H1 (cell line): ENCODE measurements around the gene PIGA. TPM values are rescaled to one million over a fixed set of nuclear protein-coding genes. Genes with fewer than 3 reads are reported as not detected.

Source experiments
- CTCF ChIA-PET: fragments of 300-600 bp; sonication (Branson Sonifier 250); formaldehyde crosslinking; loops from one replicate; lab custom pipeline; 2021; ENCODE audit not compliant: partially characterized antibody; lab: Charles Lee
- POLR2A ChIA-PET: fragments of 300-600 bp; sonication (Branson Sonifier 250); formaldehyde crosslinking; loops from one replicate; lab custom pipeline; 2021; ENCODE audit warnings: inconsistent platforms; ENCODE audit not compliant: partially characterized antibody; lab: Charles Lee
- DNase-seq, 2 experiments: peaks; one replicate each; pipeline versions ENCODE4 v3.0.0 to v3.0.0-alpha.2; 2010 to 2022; ENCODE audit warnings: low spot score in 2 of 2, low read depth in 1 of 2, mixed read lengths in 1 of 2
- FAIRE-seq: peaks from 2 replicates; lab custom pipeline; 2011; peaks lifted over from hg19 to GRCh38; lab: Jason Lieb, UNC
- H2AFZ ChIP-seq: 2 replicates; pipeline ENCODE4 v1.8.1; 2012; ENCODE audit warnings: low read length, inconsistent platforms
- H2AK5ac ChIP-seq: 2 replicates; pipeline ENCODE4 v1.6.1; 2013; ENCODE audit warnings: low read depth, low read length
- H2BK120ac ChIP-seq: replicated peaks from 2 replicates; pipeline ENCODE3; 2013; ENCODE audit warnings: low read depth, low read length, inconsistent platforms
- H2BK12ac ChIP-seq: 2 replicates; pipeline ENCODE4 v1.6.1; 2013; ENCODE audit warnings: low read depth, low read length
- H2BK15ac ChIP-seq: 2 replicates; pipeline ENCODE4 v1.6.1; 2013; ENCODE audit warnings: low read length
- H2BK20ac ChIP-seq: 2 replicates; pipeline ENCODE4 v1.6.1; 2013; ENCODE audit warnings: low read length
- H2BK5ac ChIP-seq: 2 replicates; pipeline ENCODE4 v1.6.1; 2013; ENCODE audit warnings: low read depth, low read length
- H3K14ac ChIP-seq: 2 replicates; pipeline ENCODE4 v1.6.1; 2013; ENCODE audit warnings: inconsistent platforms; ENCODE audit not compliant: insufficient read length
- H3K18ac ChIP-seq: 2 replicates; pipeline ENCODE4 v1.6.1; 2013; ENCODE audit warnings: low read length; ENCODE audit errors: extremely low read depth
- H3K23ac ChIP-seq: 2 replicates; pipeline ENCODE4 v1.6.1; 2013; ENCODE audit warnings: inconsistent platforms; ENCODE audit not compliant: insufficient read length
- H3K23me2 ChIP-seq: 2 replicates; pipeline ENCODE4 v1.6.1; 2013; ENCODE audit warnings: low read depth, low read length
- H3K27ac ChIP-seq: 2 replicates; pipeline ENCODE4 v1.6.1; 2011; ENCODE audit warnings: low read depth, low read length, inconsistent platforms
- H3K27me3 ChIP-seq, 4 experiments: replicated peaks in 1 of 4; 1 replicate in 1 of 4; 2 replicates in 3 of 4; pipeline versions ENCODE4 v1.6.1 to v1.8.1; 2011 to 2013; ENCODE audit warnings: low read length in 3 of 4, mild to moderate bottlenecking in 3 of 4, inconsistent platforms in 2 of 4, mixed read lengths in 2 of 4, moderate library complexity in 1 of 4; ENCODE audit not compliant: control insufficient read depth in 3 of 4, insufficient read depth in 3 of 4; ENCODE audit errors: extremely low read depth in 1 of 4
- H3K36me3 ChIP-seq, 4 experiments: 2 replicates each; pipeline versions ENCODE4 v1.6.1 to v1.8.1; 2011 to 2013; ENCODE audit warnings: mild to moderate bottlenecking in 4 of 4, low read length in 3 of 4, moderate library complexity in 2 of 4, control low read depth in 1 of 4, inconsistent platforms in 1 of 4; ENCODE audit not compliant: insufficient read depth in 4 of 4, control insufficient read depth in 2 of 4
- H3K4ac ChIP-seq: replicated peaks from 2 replicates; pipeline ENCODE3; 2013; ENCODE audit warnings: low read length, low read depth, mixed read lengths, inconsistent platforms; ENCODE audit not compliant: insufficient read length
- H3K4me1 ChIP-seq, 4 experiments: replicated peaks in 1 of 4; 1 replicate in 1 of 4; 2 replicates in 3 of 4; pipeline versions ENCODE4 v1.6.1 to v1.8.1; 2011 to 2013; ENCODE audit warnings: low read length in 3 of 4, inconsistent platforms in 2 of 4, mixed read lengths in 1 of 4; ENCODE audit not compliant: insufficient read depth in 4 of 4, control insufficient read depth in 3 of 4
- H3K4me2 ChIP-seq, 2 experiments: 2 replicates each; pipeline versions ENCODE4 v1.6.1 to v1.8.1; 2011 to 2013; ENCODE audit warnings: low read depth in 2 of 2, low read length in 2 of 2, control low read depth in 1 of 2, inconsistent platforms in 1 of 2, mild to moderate bottlenecking in 1 of 2; ENCODE audit not compliant: insufficient read depth in 1 of 2
- H3K4me3 ChIP-seq, 4 experiments: fragments of 200-600, 300-600 bp in 1 of 4; sonication (generic), shearing (Covaris generic), sonication (Bioruptor Twin) in 1 of 4; 2 replicates each; pipeline versions ENCODE4 v1.5.1 to v1.8.1; 2011 to 2016; ENCODE audit warnings: low read length in 4 of 4, low read depth in 3 of 4, control low read depth in 2 of 4, inconsistent platforms in 2 of 4, mild to moderate bottlenecking in 2 of 4, mixed read lengths in 1 of 4, moderate library complexity in 1 of 4; ENCODE audit not compliant: insufficient read depth in 2 of 4; ENCODE audit errors: extremely low read depth in 1 of 4
- H3K56ac ChIP-seq: replicated peaks from 2 replicates; pipeline ENCODE3; 2013; ENCODE audit warnings: low read depth, mild to moderate bottlenecking, mixed read lengths, low read length, inconsistent platforms; ENCODE audit not compliant: insufficient read length
- H3K79me1 ChIP-seq: 2 replicates; pipeline ENCODE4 v1.6.1; 2013; ENCODE audit warnings: low read depth, low read length, control low read depth
- H3K79me2 ChIP-seq, 2 experiments: 2 replicates each; pipeline versions ENCODE4 v1.6.1 to v1.8.1; 2012 to 2013; ENCODE audit warnings: low read length in 2 of 2, mild to moderate bottlenecking in 2 of 2, inconsistent platforms in 1 of 2; ENCODE audit not compliant: insufficient read depth in 2 of 2, control insufficient read depth in 1 of 2
- H3K9ac ChIP-seq, 4 experiments: replicated peaks in 1 of 4; 1 replicate in 1 of 4; 2 replicates in 3 of 4; pipeline versions ENCODE4 v1.6.1 to v1.8.1; 2011 to 2013; ENCODE audit warnings: low read depth in 3 of 4, low read length in 3 of 4, control low read depth in 2 of 4, mild to moderate bottlenecking in 2 of 4, moderate library complexity in 2 of 4, inconsistent platforms in 1 of 4; ENCODE audit errors: extremely low read depth in 1 of 4
- H3K9me3 ChIP-seq, 2 experiments: 2 replicates each; pipeline versions ENCODE4 v1.6.1 to v1.8.1; 2012 to 2013; ENCODE audit warnings: mild to moderate bottlenecking in 2 of 2, moderate library complexity in 2 of 2, control low read depth in 1 of 2, inconsistent platforms in 1 of 2, low read depth in 1 of 2, low read length in 1 of 2, mixed read lengths in 1 of 2; ENCODE audit not compliant: insufficient read depth in 2 of 2
- H4K20me1 ChIP-seq, 2 experiments: replicated peaks in 1 of 2; 2 replicates each; pipeline versions ENCODE3 to v1.8.1; 2011 to 2013; ENCODE audit warnings: inconsistent platforms in 2 of 2, low read length in 2 of 2, mild to moderate bottlenecking in 1 of 2; ENCODE audit not compliant: insufficient read depth in 2 of 2, control insufficient read depth in 1 of 2
- H4K5ac ChIP-seq: 2 replicates; pipeline ENCODE4 v1.6.1; 2013; ENCODE audit warnings: low read length, low read depth, mixed read lengths, inconsistent platforms; ENCODE audit not compliant: insufficient read length
- H4K8ac ChIP-seq: 2 replicates; pipeline ENCODE4 v1.8.0; 2013; ENCODE audit warnings: mild to moderate bottlenecking, moderate library complexity, low read length, inconsistent platforms; ENCODE audit not compliant: insufficient read depth; ENCODE audit errors: extremely low read depth
- H4K91ac ChIP-seq: replicated peaks from 2 replicates; pipeline ENCODE3; 2013; ENCODE audit warnings: low read length, mixed read lengths, inconsistent platforms; ENCODE audit not compliant: insufficient read length
- EZH2 ChIP-seq: fragments of 200-600 bp; sonication (generic); IDR thresholded peaks from 2 replicates; pipeline ENCODE4 v1.7.1; 2012; ENCODE audit warnings: low read depth, mild to moderate bottlenecking, moderate library complexity, low read length, inconsistent platforms; ENCODE audit not compliant: severe bottlenecking
- GABPA ChIP-seq: IDR thresholded peaks from 2 replicates; pipeline ENCODE4 v1.6.1; 2011; ENCODE audit warnings: mild to moderate bottlenecking, low read length, moderate library complexity, borderline replicate concordance; ENCODE audit not compliant: insufficient read depth
- KDM1A ChIP-seq: fragments of 200-600, 300-600 bp; sonication (generic); IDR thresholded peaks from 2 replicates; pipeline ENCODE4 v1.7.1; 2016; ENCODE audit warnings: mild to moderate bottlenecking, low read length, borderline replicate concordance
- NRF1 ChIP-seq: IDR thresholded peaks from 2 replicates; pipeline ENCODE4 v1.6.1; 2011; ENCODE audit warnings: mild to moderate bottlenecking, low read depth, low read length, improper control_type of control experiment
- SIRT6 ChIP-seq: IDR thresholded peaks from one replicate; pipeline ENCODE4 v1.7.1; 2012; ENCODE audit warnings: low read length, inconsistent platforms
- SP4 ChIP-seq: IDR thresholded peaks from 2 replicates; pipeline ENCODE4 v1.6.1; 2012; ENCODE audit warnings: low read length, inconsistent platforms
- TAF1 ChIP-seq: IDR thresholded peaks from 2 replicates; pipeline ENCODE4 v1.6.1; 2011; ENCODE audit warnings: mild to moderate bottlenecking, low read depth, low read length
- TBP ChIP-seq: IDR thresholded peaks from 2 replicates; pipeline ENCODE4 v1.6.1; 2011; ENCODE audit warnings: low read depth, low read length, improper control_type of control experiment
- YY1 ChIP-seq: IDR thresholded peaks from 2 replicates; pipeline ENCODE4 v1.6.1; 2011; ENCODE audit warnings: low read depth, mild to moderate bottlenecking, low read length
- WGBS, 2 experiments: shearing (Covaris generic) in 1 of 2; methylation state at CpG; one replicate each; pipeline versions ENCODE4 v1.1.6 to v1.1.7; 2013 to 2015; ENCODE audit warnings: low lambda C conversion rate in 2 of 2, mixed read lengths in 2 of 2, inconsistent platforms in 1 of 2, low coverage in 1 of 2, missing lambda C conversion rate in 1 of 2; ENCODE audit not compliant: insufficient replicate concordance in 2 of 2, insufficient coverage in 1 of 2, insufficient read length in 1 of 2; ENCODE audit errors: extremely low coverage in 1 of 2, missing lambda C conversion rate in 1 of 2; 5-methylcytosine and 5-hydroxymethylcytosine counted together
- polyA plus RNA-seq, 7 experiments: library from polyadenylated mRNA; depleted of rRNA in 3 of 7; stranded (reverse) in 5 of 7; unstranded in 2 of 7; fragments of >200 nt in 5 of 7; fragments of 200-250 nt in 2 of 7; gene quantifications; 1 replicate in 5 of 7; 2 replicates in 1 of 7; 4 replicates in 1 of 7; pipeline versions ENCODE4 v1.2.1 to v1.2.3, GENCODE V29; 2011 to 2013; ENCODE audit warnings: missing spikeins in 2 of 7, mixed read lengths in 2 of 7
- total RNA-seq: library from RNA; stranded (reverse); fragmentation: NEBNext Ultra II Directional; extraction: Animal tissue kit (Norgen Biotek cat#: 25700); gene quantifications from 2 replicates; pipeline ENCODE4 v1.2.1, GENCODE V29; 2021

The PIGA gene
- total and polyA plus RNA-seq, 2 of the 8 experiments (the other 6 are each of a cell fraction or from before 2014, with no cell fraction given): 5.0 to 13.4 TPM

GRCh38 chrX:15314472-15314871 is 20.9 kb downstream of the PIGA start:
- H3K27ac ChIP-seq: no peak overlapping the region
- H4K8ac ChIP-seq: no peak overlapping the region
- no peak overlapping the region for H3K23ac ChIP-seq
- no peaks in the 10 kb centered on the region for H3K23me2 ChIP-seq
- H2AFZ ChIP-seq: no peak overlapping the region
- no peaks in the 10 kb centered on the region; a peak in 1 of 8 replicates for H3K36me3 ChIP-seq
- no peak overlapping the region for H3K14ac ChIP-seq
- no peak overlapping the region for H2BK12ac ChIP-seq
- H2BK5ac ChIP-seq: no peak overlapping the region
- POLR2A ChIA-PET: no interaction called here
- H3K4me2 ChIP-seq: no peak overlapping the region
- no peak overlapping the region for H2BK20ac ChIP-seq
- no peaks in the 10 kb centered on the region for H3K79me1 ChIP-seq
- no peak overlapping the region for H3K56ac ChIP-seq
- H3K4me3 ChIP-seq: no peak overlapping the region
- DNase-seq: no peak
- no peaks in the 10 kb centered on the region for H3K9me3 ChIP-seq
- H4K5ac ChIP-seq: no peak overlapping the region
- CTCF ChIA-PET: no interaction called here
- no peak overlapping the region for H2AK5ac ChIP-seq
- H3K18ac ChIP-seq: no peak overlapping the region
- H2BK120ac ChIP-seq: no peak overlapping the region
- H3K27me3 ChIP-seq: no peaks in the 10 kb centered on the region
- H2BK15ac ChIP-seq: no peak overlapping the region
- no peak overlapping the region for H3K4ac ChIP-seq
- H4K91ac ChIP-seq: no peak overlapping the region
- TF ChIP-seq KDM1A (no peak), TAF1 (no peak), NRF1 (no peak), TBP (no peak), SIRT6 (no peak), SP4 (no peak), EZH2 (no peak), YY1 (no peak), GABPA (no peak)
- no peaks in the 10 kb centered on the region for H4K20me1 ChIP-seq
- no peak overlapping the region for H3K9ac ChIP-seq
- H3K4me1 ChIP-seq: no peaks in the 10 kb centered on the region
- FAIRE-seq: no peak
- 92% methylated on average over 2 of the region's 2 CpGs; no CpG with 5 or more reads in 1 of the 2 experiments for WGBS, 2 experiments
- no peaks in the 10 kb centered on the region for H3K79me2 ChIP-seq
